Activated CD4-positive, CD25-positive, alpha-beta regulatory T cell treated with anti-CD3 and anti-CD28 coated beads, Interleukin-2, amount 50 U/mL, for 72 hours (primary cell): ENCODE measurements around the gene MKX.
A peak's percentile ranks its signal among the peaks of the same experiment; 100 is the strongest.

Experiments
- DNase-seq: peaks from one replicate; pipeline ENCODE4 v3.0.0; 2021

MKX gene

GRCh38 chr10:27745732-27746396 is at the start of gene MKX:
Gene MKX (minus strand): TSS chr10:27745819. CDS start chr10:27743415, 2,404 bp downstream.
- DNase-seq, result no peak

- no peak for DNase-seq
Observed at GRCh38 chr10:27794157-27794556, 48.5 kb upstream of the MKX start.

GRCh38 chr10:27792216-27792615 is 46.6 kb upstream of the MKX start:
- no peak for DNase-seq

GRCh38 chr10:27784272-27784671 is 38.7 kb upstream of the MKX start:
- DNase-seq, result no peak

GRCh38 chr10:27783660-27784059 is 38.0 kb upstream of the MKX start:
- no peak for DNase-seq

- DNase-seq, result no peak
Observed at GRCh38 chr10:27779462-27780015, 33.9 kb upstream of the MKX start.

- DNase-seq, result no peak
Observed at GRCh38 chr10:27774831-27775230, 29.2 kb upstream of the MKX start.

- DNase-seq, result no peak
Observed at GRCh38 chr10:27771231-27771630, 25.6 kb upstream of the MKX start.

- no peak for DNase-seq
Observed at GRCh38 chr10:27770181-27770580, 24.6 kb upstream of the MKX start.

GRCh38 chr10:27760867-27761266 is 15.2 kb upstream of the MKX start:
- no peak for DNase-seq

- DNase-seq, result no peak
Observed at GRCh38 chr10:27759483-27760272, 14.1 kb upstream of the MKX start.

- DNase-seq, result no peak
Observed at GRCh38 chr10:27752673-27753237, 7.1 kb upstream of the MKX start.

GRCh38 chr10:27748601-27749000 is 3.0 kb upstream of the MKX start:
- DNase-seq, result no peak

GRCh38 chr10:27747096-27747451 is 1.5 kb upstream of the MKX start:
- DNase-seq, result no peak

GRCh38 chr10:27746397-27747095 is 927 bp upstream of the MKX start:
- DNase-seq, result no peak

GRCh38 chr10:27744802-27745731 is 552 bp downstream of the MKX start:
- peak; percentile 34 for DNase-seq

GRCh38 chr10:27743877-27744801 is 1.5 kb downstream of the MKX start:
- peak; percentile 31 for DNase-seq

- peak; percentile 48 for DNase-seq
Observed at GRCh38 chr10:27743012-27743876, 2.4 kb downstream of the MKX start.

GRCh38 chr10:27742195-27743011 is 3.2 kb downstream of the MKX start:
- peak; percentile 78 for DNase-seq
